ENCODE results near the gene STK31.

- TF ChIP-seq FOXM1 (IDR thresholded peaks at IDR 0.05; ENCODE audit: borderline replicate concordance) (no peak), SUZ12 (IDR thresholded peaks at IDR 0.05) (no peak), CTBP1 (IDR thresholded peaks at IDR 0.05; ENCODE audit: borderline replicate concordance) (no peak), BHLHE40 (IDR thresholded peaks at IDR 0.05; ENCODE audit: borderline replicate concordance) (no peak), ARNT (IDR thresholded peaks at IDR 0.05) (no peak), TARDBP (IDR thresholded peaks at IDR 0.05) (no peak), HDGF (IDR thresholded peaks at IDR 0.05; ENCODE audit: borderline replicate concordance) (no peak), FOXA1 (IDR thresholded peaks at IDR 0.05) (no peak), ELF4 (IDR thresholded peaks at IDR 0.05) (no peak), SP1 (IDR thresholded peaks at IDR 0.05) (no peak), NFRKB (IDR thresholded peaks at IDR 0.05) (no peak), ZNF384 (IDR thresholded peaks at IDR 0.05) (no peak)
- TF ChIP-seq, protein P1, sequence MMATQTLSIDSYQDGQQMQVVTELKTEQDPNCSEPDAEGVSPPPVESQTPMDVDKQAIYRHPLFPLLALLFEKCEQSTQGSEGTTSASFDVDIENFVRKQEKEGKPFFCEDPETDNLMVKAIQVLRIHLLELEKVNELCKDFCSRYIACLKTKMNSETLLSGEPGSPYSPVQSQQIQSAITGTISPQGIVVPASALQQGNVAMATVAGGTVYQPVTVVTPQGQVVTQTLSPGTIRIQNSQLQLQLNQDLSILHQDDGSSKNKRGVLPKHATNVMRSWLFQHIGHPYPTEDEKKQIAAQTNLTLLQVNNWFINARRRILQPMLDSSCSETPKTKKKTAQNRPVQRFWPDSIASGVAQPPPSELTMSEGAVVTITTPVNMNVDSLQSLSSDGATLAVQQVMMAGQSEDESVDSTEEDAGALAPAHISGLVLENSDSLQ (IDR thresholded peaks at IDR 0.05) = no peak
These were observed 100.1 kb downstream of the STK31 start for GRCh38 chr7:23810099-23810498.

Measured in HEK293T (cell line).